ENCODE results near the gene APBB2.
"Not testable (repeated sequence)": the region's sequence is repeated elsewhere in the genome, so short reads cannot be mapped to it uniquely, and the experiment has no call there.

Gene APBB2

DNA sequence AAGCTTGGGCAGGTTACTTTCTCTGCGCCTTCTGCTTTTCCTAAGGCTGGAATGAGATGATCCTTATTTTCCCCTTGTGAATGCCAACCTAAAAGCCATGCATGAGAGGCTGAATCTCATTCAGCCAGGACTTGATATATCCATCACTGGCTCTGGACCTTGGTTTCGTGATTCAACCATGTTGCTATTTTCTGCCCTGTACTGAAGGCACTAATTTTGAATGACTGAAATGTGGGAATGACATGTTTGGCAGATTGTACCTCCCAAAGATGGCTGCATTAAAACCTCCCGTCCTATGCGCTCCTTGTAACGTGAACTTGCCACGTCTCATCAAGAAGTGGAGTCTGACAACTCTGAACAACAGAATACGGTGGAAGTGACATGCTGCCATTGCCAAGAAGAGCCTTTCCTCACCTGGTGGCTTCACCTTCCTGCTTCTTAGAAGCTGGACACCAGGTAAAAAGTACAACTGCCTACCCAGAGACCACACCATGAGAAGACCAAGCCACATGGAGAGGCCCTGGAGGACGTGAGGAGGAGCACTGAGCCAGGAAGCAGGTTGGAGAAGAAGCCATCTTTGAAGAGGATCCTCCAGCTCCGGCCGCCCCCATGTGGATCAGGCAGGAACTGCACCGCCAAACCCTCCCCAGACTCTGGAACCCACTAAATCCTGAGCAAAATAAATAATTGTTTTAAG is 290.1 kb downstream of the APBB2 start:
- peak; percentile 20 to 56 (median 28) for DNase-seq

DNA sequence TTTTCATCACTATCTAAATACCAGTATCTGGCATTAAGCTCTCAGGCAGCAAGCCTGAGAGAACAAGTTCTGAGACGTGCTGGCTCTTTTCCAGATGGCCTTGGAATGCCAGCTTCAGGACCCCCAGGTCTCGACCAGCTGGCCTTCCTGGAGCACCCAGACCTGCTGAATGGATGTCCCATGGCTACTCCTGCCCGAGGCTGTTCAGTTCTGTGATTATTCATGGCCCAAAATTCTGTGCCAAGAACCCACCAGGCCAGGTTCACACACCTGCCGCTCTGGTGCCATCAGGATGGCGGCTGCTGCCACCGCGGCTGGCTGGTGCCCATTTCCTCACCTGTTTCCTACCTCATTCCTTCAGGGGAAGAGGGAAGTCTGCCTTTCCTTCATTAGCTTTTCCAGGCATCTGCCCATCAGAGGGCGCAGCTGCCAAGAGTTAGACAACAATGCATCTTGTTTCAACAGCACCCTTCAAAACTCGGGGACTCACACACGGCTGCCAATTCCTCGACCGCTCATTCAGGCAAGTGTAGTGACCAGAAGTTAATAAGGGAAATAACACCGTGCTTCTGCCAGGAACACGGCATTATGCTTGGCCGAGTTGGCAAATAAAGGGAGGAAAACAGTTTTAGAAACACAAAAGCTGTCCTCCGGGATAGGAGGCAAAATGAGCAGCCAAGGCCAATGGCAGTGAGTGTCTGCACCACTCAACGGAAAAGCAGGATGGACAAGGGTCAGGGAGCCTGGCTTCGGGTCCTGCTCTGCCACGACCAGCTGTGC is 290.8 kb downstream of the APBB2 start:
- DNase-seq = no peak

DNA sequence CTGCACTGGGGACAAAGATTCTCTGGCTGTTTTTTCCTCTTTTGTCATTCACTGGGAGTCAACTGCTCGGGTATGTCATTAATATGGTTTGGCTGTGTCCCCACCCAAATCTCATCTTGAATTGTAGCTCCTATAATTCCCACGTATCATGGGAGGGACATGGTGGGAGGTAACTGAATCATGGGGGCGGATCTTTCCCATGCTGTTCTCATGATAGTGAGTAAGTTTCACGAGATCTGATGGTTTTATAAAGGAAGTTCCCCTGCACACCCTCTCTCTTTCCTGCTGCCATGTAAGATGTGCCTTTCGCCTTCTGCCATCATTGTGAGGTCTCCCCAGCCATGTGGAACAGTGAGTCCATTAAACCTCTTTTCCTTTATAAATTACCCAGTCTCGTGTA is 294.4 kb downstream of the APBB2 start:
- not testable (repeated sequence) for DNase-seq

DNA sequence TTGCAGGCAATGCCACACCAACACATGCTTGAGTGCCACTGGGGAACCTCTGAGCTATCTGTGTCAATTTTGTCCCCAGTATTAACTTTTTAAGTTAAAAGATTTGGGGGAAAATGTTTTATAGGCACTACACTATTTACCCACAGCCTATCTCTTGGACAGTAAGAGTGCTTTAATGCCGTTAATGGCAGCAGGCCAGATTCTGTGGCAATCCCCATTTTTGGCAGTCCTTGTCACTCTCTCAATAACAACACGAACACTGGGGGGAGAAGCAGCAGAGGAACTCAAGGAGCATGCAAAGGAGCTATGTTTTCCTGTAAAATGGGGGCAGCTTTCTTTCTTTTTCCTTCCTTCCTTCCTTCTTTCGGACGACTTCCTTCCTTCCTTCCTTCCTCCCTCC is 296.0 kb downstream of the APBB2 start:
- DNase-seq = no peak

DNA sequence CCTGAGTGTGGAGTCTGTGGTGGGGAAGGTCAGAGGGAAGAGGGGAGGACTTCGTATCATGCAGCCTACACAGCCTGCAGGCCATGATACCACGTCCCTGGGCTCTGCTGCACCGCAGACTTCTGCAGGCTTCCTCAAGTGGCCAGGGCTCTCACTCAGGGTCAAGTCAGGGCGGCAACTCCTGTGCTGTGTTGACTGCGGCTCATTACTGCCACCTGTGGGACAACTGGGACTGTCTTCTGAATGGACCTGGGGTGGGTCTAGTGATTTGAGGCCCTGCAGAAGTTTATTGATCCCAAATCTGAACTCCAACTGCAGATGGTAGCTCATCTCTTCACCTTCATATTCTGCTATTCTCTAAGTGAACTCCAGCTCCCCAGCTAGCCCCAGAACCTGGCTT is 297.5 kb downstream of the APBB2 start:
- DNase-seq = peak in 2 of 5 donors; percentile 14 to 33

DNA sequence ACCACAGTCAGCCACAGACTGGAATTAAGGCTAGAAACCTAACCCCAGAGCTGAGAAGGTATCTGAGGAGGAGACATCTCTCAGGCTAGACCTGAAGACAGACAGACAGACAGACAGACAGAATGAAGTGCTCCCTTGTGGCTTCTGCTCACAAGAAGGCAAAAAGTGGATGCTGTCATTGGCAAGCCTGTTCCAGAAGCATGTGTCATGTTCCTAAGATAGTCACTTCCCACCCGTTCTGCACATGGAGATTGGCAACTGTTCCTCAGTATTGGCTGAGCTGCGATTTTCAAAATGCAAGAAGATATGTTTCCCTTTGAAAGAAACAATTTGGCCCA is 298.2 kb downstream of the APBB2 start:
- no peak for DNase-seq

DNA sequence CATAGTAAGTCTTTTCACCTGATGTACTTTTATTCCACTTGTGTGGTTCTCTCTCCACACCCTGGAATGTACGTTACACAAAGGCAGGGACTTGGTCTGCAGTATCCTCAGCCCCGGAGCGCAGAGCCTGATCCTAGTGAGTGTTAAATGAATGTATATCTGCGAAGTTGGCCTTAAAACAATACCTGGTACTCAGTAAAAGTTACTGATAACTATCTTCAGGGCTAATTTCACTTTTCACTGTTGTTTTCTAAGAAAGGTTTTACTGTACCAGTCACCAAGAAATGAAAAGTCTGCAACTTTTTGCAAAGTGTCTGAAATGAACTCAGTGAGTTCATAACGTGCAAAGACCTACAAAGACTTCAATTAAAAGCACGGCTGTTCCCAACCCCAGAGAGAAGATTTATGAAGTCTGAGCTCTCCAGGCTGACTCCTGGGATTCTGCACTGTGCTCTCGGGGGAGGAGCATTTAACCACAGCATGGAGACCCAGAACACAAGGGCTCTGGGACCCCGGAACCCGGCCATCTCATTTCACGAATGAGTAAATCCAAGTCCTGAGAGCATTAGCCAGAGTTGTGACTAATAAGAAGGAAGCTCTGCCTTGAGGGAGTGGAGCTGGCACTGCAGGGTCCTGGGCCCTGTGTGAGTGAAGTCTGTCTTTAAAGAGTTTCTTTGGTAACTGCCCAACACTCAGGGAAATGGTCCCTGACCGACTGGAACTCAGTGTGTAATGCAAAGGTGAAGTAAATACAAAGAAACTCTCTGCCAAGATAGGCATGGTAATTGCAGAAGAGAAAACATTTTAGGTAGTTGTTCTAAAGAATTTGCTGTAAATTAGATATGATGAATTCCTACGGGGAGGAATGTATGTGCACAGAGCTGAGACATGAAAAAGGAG is 298.8 kb downstream of the APBB2 start:
- DNase-seq = peak in 1 of 5 donors; percentile 20

DNA sequence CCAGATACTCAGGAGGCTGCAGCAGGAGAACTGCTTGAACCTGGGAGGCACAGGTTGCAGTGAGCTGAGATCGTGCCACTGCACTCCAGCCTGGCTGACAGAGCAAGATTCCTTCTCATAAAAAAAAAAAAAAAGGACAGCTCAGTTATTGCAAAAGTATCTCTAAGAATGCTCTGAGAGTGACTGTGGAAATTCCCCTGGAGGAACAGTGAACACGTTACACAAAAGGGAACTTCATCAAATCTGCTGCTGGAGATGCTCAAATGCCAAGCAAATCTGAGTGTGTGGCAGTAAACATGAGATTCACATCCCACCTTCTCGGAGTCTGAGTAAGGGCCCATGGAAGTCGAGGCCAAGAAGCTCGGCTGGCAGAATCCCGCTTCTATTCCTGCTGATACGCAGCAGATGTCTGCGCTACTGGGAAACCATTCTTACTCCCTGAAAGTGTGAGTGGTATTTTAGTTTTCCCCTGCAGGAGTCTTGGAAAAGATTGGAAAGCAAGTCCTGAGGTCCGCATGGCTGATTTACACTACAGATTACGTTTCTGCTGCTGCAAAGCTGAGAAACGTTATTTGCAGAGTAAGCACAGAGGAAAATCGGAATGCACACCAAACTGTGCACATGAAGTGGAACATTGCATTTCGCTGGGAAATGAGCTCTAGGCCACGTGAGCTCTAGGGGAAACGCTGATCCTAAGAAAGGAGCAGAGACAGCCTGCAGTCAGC is 301.7 kb downstream of the APBB2 start:
- DNase-seq = no peak

DNA sequence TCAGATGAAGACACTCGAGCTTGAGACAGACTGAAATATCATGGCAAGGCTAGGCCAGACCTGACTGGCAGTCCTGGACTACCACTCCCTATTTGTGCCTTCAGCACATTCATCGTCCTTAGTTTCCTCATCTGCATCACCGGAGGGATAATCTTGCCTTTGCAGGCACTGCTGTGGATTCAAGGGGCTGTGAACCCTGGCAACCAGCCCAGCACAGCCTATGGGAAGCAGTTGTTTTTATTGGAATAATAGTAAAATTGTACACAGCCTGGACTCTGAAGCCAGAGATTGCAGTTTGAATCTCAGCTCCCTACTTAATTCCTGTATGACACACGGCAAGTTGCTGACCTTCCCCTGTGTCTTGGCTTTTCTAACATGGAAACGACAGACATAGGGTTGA is 303.6 kb downstream of the APBB2 start:
- no peak for DNase-seq

DNA sequence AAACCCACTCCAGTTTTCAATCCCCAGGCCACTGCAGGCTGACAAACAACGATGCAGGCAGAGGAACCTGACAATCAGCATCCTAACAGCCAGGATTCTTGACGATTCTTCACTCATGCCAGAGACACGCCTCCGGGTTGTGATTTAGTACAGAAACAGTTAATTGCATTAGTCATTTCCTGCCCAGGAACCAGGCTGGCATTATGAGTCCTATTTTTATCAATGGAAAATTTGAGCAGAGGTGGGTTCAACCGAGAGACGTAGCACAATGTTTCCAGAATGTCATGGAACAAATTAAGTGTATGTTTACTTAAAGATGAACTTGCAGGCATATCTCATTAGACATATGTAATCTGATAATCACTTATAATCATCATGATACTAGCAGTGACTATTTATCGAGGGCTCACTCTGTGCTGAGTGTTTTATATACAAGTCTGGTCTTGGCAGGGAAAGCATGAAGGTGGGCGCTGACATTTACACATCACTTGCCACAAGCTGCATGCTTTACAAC is 304.9 kb downstream of the APBB2 start:
- DNase-seq = peak in 1 of 5 donors; percentile 54

DNA sequence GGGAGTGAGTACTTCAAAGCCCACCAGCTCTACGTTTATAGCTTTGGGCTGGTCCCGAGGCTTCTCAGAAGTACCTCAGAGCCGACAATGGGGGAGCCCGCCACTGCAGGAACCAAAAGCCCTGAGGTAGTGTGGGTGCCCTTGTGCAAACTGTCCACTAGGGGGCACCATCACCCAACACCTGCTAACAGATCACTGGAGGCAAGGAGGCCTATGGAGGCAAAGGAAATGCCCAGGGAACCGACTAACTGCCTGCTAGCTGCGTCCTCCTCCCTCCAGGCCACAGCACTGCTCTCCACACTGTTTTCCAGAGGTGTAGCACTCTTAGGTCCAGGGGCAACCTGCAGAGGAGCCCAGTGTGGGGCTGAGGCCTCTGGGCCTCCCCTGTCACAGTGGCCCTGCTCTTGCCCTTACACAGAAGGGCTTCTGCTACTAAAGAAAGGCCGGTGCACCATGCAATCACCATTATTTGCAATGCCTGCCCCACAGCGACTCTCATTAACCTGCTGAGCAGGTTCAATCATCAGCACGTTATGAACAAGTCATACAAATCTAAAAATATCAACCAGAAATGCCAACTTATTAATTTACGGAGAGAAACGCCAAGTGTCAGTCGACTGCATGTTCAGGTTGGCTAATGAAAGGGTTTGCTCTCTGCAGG is 305.5 kb downstream of the APBB2 start:
- peak; percentile 17 to 77 (median 34) for DNase-seq

DNA sequence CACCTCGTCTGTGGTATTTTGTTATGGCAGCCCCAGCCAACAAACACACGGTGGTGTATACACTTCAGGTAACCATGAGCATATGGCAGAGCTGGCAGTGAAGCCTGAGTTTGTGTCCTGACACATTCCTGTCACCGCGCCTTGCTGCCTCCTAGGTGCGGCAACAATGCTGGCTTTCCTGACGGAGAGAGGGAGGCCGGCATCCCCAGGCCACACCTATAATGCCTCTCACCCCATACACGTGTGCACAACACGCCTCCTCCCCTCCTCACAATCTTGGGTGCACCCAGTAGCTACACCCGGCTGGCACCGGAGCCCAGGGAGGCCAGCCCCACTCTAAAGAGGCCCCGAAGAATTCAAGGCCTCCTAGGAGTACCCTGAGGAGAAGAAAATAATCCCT is 306.0 kb downstream of the APBB2 start:
- DNase-seq = no peak

DNA sequence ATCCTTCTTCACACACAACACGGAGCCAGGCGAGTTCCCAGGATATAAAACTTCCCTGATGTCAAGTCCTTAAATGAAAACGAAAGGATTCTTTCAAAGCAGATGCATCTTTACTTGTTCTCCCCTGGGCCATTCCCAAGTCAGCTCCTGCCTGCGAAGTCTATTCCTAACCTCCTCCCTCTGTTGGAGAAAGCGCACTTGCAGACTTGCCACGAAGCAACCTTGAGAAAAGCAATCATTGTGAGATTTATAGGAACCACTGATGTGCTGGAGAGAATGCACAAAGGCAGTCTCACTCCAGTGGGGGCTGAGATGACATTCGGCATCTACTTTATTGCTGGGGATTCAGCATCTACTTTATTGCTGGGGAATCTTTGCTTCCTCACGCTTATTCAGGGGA is 308.9 kb downstream of the APBB2 start:
- DNase-seq = no peak

DNA sequence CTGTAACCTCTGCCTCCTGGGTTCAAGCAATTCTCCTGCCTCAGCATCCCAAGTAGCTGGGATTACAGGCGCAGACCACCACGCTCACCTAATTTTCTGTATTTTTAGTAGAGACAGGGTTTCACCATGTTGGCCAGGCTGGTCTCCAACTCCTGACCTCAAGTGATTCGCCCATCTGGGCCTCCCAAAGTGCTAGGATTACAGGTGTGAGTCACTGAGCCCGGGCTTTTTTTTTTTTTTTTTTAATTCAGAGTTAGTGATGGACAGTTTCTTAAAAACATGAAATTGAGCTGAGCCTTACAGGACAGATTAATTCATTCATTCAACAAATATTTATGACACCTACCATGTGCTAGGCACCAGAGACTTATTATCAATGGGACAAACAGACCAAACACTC is 313.8 kb downstream of the APBB2 start:
- DNase-seq = not testable (repeated sequence)

DNA sequence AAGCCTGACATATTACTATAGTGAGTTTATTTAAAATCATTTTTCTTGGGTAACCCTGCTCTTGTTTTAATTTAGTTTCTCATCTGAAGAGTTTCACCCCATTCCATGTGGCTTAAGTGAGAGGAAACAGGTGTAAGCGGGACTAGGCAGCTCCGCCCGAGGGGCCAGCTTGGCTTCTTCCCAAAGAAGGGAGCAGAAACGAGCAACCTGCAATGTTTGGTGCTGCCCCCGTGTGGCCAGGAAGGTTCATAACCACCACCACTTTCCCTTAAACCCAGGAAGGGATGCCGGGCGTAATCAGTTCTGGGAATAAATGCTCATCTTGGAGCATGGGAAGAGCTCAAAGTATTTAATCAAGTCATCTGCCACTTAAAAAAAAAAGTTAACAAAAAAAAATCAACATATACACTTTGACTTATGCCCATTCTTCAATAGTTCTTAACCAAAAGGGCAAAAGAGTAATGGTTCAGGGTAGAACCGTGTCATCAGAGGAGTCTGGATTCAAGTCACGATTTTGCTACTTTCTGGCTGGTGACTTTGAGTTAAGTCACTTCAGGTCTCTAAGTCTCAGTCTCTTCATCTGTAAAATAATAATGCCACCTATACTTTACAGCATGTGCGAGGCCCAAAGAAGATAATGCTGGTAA is 316.7 kb downstream of the APBB2 start:
- peak in 4 of 5 donors; percentile 17 to 46 (median 38) for DNase-seq

DNA sequence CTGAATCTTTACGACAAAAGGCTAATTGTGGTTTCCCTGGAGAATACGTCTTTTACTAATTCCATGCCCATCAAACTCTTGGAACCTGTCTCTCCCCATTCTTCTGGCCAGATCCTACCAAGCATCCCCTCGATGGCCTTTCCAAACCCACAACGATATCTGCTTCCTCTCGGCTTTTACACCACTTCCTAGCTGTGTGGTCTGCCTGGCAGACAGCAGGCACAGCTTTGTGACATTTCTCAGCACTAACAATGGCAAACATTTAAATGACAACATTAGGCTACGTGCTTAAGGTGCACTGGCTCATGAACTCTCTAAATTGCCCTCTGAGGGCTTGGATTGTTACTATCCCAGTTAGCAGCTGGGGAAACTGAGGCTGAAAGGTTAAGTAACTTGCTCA is 323.6 kb downstream of the APBB2 start:
- DNase-seq = no peak

DNA sequence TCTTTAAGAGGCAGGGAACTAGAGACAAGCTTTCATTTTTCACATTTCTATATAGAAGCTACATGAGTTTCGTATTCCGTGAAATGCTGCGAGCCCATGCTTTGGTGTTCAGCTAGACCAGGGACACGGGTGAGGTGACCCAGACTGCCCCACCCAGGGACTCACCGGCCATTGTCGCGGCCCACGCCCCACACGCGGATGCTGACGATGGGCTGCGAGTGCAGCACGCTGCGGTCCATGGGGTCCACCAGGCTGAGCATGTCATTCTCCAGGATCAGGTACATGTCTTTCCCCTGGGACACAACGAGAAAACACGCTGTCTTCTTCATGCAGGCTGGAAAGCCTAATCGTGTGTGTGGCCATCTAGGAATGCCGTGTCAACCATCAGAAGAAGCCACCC is 324.1 kb downstream of the APBB2 start:
- DNase-seq = no peak

DNA sequence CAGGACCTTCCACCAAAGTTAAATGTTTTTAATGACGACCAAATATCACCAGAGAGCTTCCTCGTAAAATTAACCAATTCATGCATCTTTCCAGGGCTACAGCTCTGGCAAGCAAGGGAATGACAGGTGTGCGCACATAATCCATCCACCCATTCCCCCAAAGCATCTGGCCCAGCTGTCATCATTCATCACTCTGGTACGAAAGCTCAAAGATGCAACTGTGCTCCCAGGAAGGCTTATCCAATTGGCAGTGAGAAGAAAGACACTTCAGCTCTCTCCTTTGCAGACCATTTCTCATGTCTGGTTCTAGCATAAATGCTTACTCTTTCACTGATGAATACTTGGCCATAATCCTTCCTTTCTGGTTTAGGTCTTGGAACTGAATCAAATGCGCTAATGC is 325.4 kb downstream of the APBB2 start:
- DNase-seq = no peak

DNA sequence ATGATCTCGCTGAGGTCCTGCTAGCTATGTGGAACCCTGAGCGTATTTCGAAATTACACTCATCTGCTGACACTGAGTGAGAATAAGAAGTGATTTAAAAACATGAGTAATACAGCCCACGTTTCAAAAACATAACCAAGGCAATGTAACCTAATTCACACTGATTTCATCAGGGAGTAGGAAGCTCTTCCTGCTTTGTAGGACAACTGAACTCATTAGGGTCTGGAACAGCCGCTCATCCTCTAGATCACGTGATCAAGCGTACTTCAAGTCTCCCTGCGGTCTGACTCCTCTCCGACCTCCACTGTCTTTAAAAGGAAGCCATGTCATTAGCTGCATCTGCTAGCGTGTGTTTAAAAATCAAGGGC is 326.6 kb downstream of the APBB2 start:
- DNase-seq = no peak

DNA sequence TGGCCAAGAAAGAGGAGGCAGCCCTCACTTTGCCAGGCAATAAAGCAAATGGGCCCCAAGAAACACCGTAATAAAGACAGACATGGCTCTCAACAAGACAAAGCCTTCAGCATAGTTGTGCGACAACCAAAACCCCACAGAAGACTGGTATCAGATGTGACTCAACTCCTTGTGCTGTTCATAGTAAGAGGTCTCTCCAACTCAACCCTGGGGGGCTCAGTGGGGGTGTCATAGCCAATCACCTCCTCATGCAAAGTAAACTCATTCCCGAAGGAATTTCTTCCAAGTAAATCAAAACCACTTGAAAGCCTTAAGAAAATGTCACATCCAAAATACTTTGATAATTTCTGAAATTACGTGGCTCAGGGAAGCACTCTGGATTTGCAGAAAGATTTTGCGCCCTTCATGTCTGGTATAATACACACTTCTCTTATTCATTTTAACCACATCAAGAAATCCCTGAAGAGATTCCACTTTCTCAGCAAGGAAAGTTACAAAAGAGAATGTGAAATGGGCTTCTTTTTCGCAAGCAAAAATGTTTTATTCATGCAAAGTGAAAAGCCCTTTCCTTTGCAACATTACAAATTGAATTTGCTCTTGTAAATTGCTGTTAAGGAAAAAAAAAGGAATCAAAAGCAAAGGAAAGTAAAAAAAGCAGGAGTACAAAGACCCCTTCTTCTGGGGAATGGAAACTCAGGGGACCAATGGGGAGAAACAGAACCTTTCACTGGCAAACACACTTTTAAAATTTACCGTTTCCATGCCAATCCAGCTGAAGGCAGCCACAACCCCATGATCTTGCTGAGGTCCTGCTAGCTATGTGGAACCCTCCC is 327.2 kb downstream of the APBB2 start:
- no peak for DNase-seq

DNA sequence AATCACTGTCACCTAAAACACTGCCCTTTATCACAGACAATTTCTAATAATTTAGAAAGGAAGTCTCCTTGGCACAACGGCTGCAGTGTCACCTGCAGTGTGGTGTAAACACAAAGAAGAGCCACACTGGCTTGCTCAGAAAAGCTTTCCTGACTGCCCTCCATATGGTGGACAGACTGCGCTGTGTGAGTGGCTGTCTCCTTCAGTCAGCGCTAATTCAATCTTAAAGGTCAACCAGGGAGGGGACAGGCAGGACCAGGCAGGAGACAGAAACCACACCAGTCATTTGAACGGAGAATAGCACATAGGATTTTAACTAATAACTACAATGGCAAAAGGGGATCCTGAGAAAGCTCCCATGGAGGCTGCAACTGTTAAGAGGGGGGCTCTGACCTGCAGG is 332.5 kb downstream of the APBB2 start:
- DNase-seq = no peak

Measured in T-helper 1 cell (primary cell).